Urinary bladder (tissue), 4 donors: ENCODE results near the gene PHLDA3. TPM values are rescaled to one million over a fixed set of nuclear protein-coding genes. Genes with fewer than 3 reads are reported as not detected.
A peak's percentile ranks its signal among the peaks of the same experiment; 100 is the strongest.
"Not testable (repeated sequence)": the region's sequence is repeated elsewhere in the genome, so short reads cannot be mapped to it uniquely, and the experiment has no call there.

Experiments used
- DNase-seq: peaks from one replicate; pipeline ENCODE4 v3.0.0-alpha.2; 2015; ENCODE audit errors: extremely low spot score
- H3K27ac ChIP-seq: one replicate; pipeline ENCODE4 v1.5.1; 2013; ENCODE audit warnings: low read depth, mild to moderate bottlenecking, moderate library complexity
- H3K36me3 ChIP-seq: one replicate; pipeline ENCODE4 v1.6.1; 2013; ENCODE audit warnings: mild to moderate bottlenecking, moderate library complexity; ENCODE audit not compliant: insufficient read depth
- H3K4me1 ChIP-seq: one replicate; pipeline ENCODE4 v1.6.1; 2013; ENCODE audit warnings: mild to moderate bottlenecking, moderate library complexity; ENCODE audit not compliant: insufficient read depth
- H3K4me3 ChIP-seq: one replicate; pipeline ENCODE4 v1.5.1; 2013; ENCODE audit warnings: low read depth, low read length
- WGBS: extraction: QIAGEN DNeasy Blood & Tissue Kit; methylation state at CpG from one replicate; pipeline ENCODE4 v1.1.7; 2013; 5-methylcytosine and 5-hydroxymethylcytosine counted together
- polyA plus RNA-seq: library from polyadenylated mRNA; stranded (reverse); fragments of 200-250 nt; gene quantifications from one replicate; pipeline ENCODE4 v1.2.3, GENCODE V29; 2013
- total RNA-seq: library from RNA; depleted of rRNA; stranded (reverse); fragments of >200 nt; gene quantifications from one replicate; pipeline ENCODE4 v1.2.3, GENCODE V29; 2014
- donor health status: healthy with polysubstance abuse.
- donor health status: healthy.

The PHLDA3 gene
- total and polyA plus RNA-seq, 2 donors, result 15.2 to 134 TPM

- WGBS, result 53% methylated on average over 8 of the region's 8 CpGs
- no peak for DNase-seq
- no peaks in the 10 kb centered on the region for H3K4me1 ChIP-seq
- no peak overlapping the region for H3K4me3 ChIP-seq
- peak overlapping the region; percentile 79 for H3K27ac ChIP-seq
- no peaks in the 10 kb centered on the region for H3K36me3 ChIP-seq
Observed at GRCh38 chr1:201499795-201500669, 31.0 kb upstream of the PHLDA3 start.

GRCh38 chr1:201499191-201499590, 30.2 kb upstream of the PHLDA3 start:
- H3K4me1 ChIP-seq, result no peaks in the 10 kb centered on the region

GRCh38 chr1:201498621-201499020, 29.6 kb upstream of the PHLDA3 start:
- Histone ChIP-seq H3K36me3 (no peaks in the 10 kb centered on the region), H3K4me3 (no peak overlapping the region), H3K4me1 (no peaks in the 10 kb centered on the region), H3K27ac (no peak overlapping the region)
- no peak for DNase-seq
- 67% methylated on average over 8 of the region's 8 CpGs for WGBS

More at GRCh38 chr1:201499191-201499590, 30.2 kb upstream of the PHLDA3 start:
- H3K4me3 ChIP-seq, result no peak overlapping the region
- no peak overlapping the region for H3K27ac ChIP-seq
- DNase-seq, result no peak
- 78% methylated on average over 3 of the region's 3 CpGs for WGBS
- H3K36me3 ChIP-seq, result no peaks in the 10 kb centered on the region

GRCh38 chr1:201497935-201498509, 29.0 kb upstream of the PHLDA3 start:
- DNase-seq, result no peak
- H3K36me3 ChIP-seq, result no peaks in the 10 kb centered on the region
- WGBS, result 69% methylated on average over 16 of the region's 16 CpGs
- H3K4me3 ChIP-seq, result no peak overlapping the region
- H3K27ac ChIP-seq, result no peak overlapping the region
- H3K4me1 ChIP-seq, result no peaks in the 10 kb centered on the region

- Histone ChIP-seq H3K27ac (peak overlapping the region; percentile 76), H3K4me1 (no peaks in the 10 kb centered on the region), H3K4me3 (no peak overlapping the region), H3K36me3 (no peaks in the 10 kb centered on the region)
- 22% methylated on average over 8 of the region's 8 CpGs for WGBS
- no peak for DNase-seq
Observed at GRCh38 chr1:201496296-201496690, 27.3 kb upstream of the PHLDA3 start.

GRCh38 chr1:201495551-201496295, 26.7 kb upstream of the PHLDA3 start:
- WGBS, result 19% methylated on average over 11 of the region's 11 CpGs
- Histone ChIP-seq H3K36me3 (no peaks in the 10 kb centered on the region), H3K4me1 (no peaks in the 10 kb centered on the region), H3K4me3 (no peak overlapping the region), H3K27ac (peak overlapping the region; percentile 76)
- peak; percentile 67 for DNase-seq

GRCh38 chr1:201493757-201494617, 25.0 kb upstream of the PHLDA3 start:
- H3K4me1 ChIP-seq, result no peaks in the 10 kb centered on the region
- H3K36me3 ChIP-seq, result no peaks in the 10 kb centered on the region
- 24% methylated on average over 15 of the region's 15 CpGs for WGBS
- peak overlapping the region; percentile 3 for H3K27ac ChIP-seq
- no peak overlapping the region for H3K4me3 ChIP-seq
- DNase-seq, result no peak

GRCh38 chr1:201493026-201493656, 24.2 kb upstream of the PHLDA3 start:
- not testable (repeated sequence) for H3K36me3 ChIP-seq, DNase-seq, H3K4me3 ChIP-seq, H3K4me1 ChIP-seq
- H3K27ac ChIP-seq, result peak overlapping the region; percentile 14
- 69% methylated on average over 3 of the region's 3 CpGs for WGBS

GRCh38 chr1:201491896-201492511, 23.0 kb upstream of the PHLDA3 start:
- Histone ChIP-seq H3K36me3 (no peaks in the 10 kb centered on the region), H3K4me1 (no peaks in the 10 kb centered on the region)
- WGBS, result 38% methylated on average over 3 of the region's 3 CpGs

GRCh38 chr1:201490708-201491131, 21.7 kb upstream of the PHLDA3 start:
- H3K4me1 ChIP-seq, result no peaks in the 10 kb centered on the region
- H3K36me3 ChIP-seq, result no peaks in the 10 kb centered on the region
- 30% methylated on average over 3 of the region's 3 CpGs for WGBS

More at GRCh38 chr1:201491896-201492511, 23.0 kb upstream of the PHLDA3 start:
- DNase-seq, result no peak
- Histone ChIP-seq H3K27ac (no peak overlapping the region), H3K4me3 (no peak overlapping the region)

GRCh38 chr1:201489643-201490261, 20.8 kb upstream of the PHLDA3 start:
- 75% methylated on average over 6 of the region's 6 CpGs for WGBS

More at GRCh38 chr1:201490708-201491131, 21.7 kb upstream of the PHLDA3 start:
- Histone ChIP-seq H3K4me3 (no peak overlapping the region), H3K27ac (no peak overlapping the region)
- no peak for DNase-seq

More at GRCh38 chr1:201489643-201490261, 20.8 kb upstream of the PHLDA3 start:
- no peak for DNase-seq
- no peak overlapping the region for H3K4me3 ChIP-seq
- H3K4me1 ChIP-seq, result no peaks in the 10 kb centered on the region
- no peak overlapping the region for H3K27ac ChIP-seq
- no peaks in the 10 kb centered on the region for H3K36me3 ChIP-seq
